GM21367 (cell line): Measurements from ENCODE around the gene SLAMF6.
"Not testable (repeated sequence)": the region's sequence is repeated elsewhere in the genome, so short reads cannot be mapped to it uniquely, and the experiment has no call there.

Source experiments
- ATAC-seq: cut with Tn5 transposase; IDR thresholded peaks from one replicate; pipeline ENCODE4 v1.9.1; 2021; ENCODE audit not compliant: unreplicated experiment

SLAMF6 gene

DNA sequence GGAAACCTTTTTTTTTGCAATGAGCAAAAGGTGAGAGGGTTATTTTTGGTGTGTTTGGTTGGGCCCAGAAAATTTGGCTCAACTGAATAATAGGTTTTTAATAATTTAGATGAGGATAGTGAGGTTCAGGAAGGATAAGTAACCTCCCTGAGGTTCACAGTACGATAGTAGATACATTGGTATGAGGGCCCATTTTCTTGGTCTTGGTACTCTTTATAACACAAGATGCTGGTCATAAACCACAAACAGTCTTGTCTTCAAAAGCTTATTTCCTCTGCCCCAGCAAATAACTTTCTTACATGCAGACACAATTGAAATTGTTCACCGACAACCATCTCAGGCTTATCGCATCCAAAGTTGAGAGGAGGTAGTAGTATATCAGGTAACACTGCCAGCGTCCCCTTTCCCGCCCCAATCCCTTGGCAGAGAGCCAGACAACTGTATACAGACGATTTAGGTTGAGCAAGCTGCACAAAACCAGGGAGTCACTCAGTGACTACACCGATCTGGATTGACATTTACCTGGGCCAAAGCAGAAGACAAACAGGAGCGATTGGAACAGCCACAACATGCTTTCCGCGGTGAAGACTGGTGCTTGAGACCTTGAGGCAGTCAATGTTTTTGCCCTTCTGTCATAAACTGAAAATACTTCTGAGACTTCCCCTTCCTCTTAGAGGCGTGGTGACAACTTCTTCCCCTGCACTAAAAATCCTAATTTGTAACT, at the start of gene SLAMF6:
TSS of gene SLAMF6 (minus strand) at position 634 of the 724 bp plus-strand sequence. CDS start at position 571, 63 bp downstream.
- no peak for ATAC-seq

DNA sequence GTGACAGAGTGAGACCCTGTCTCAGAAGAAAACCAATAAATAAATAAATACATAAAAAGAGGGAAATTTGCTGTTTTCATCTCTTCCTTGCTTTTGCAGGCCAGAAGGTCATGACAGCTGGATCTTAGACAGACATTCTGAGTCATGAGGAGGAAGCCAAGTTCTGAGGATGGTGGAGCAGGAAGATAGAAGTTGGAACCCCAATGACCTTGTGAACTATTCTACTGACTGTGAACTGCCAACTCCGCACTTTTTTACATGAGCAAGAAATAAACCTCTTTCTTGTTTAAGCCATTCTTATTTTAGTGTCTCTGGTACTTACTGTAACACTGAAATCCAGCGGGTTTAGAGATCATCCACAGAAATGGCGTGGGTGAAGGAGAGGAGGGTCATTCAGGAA, 47.8 kb upstream of the SLAMF6 start:
- no peak for ATAC-seq

GRCh38 chr1:160569806-160570205, 46.8 kb upstream of the SLAMF6 start:
- ATAC-seq = no peak

DNA sequence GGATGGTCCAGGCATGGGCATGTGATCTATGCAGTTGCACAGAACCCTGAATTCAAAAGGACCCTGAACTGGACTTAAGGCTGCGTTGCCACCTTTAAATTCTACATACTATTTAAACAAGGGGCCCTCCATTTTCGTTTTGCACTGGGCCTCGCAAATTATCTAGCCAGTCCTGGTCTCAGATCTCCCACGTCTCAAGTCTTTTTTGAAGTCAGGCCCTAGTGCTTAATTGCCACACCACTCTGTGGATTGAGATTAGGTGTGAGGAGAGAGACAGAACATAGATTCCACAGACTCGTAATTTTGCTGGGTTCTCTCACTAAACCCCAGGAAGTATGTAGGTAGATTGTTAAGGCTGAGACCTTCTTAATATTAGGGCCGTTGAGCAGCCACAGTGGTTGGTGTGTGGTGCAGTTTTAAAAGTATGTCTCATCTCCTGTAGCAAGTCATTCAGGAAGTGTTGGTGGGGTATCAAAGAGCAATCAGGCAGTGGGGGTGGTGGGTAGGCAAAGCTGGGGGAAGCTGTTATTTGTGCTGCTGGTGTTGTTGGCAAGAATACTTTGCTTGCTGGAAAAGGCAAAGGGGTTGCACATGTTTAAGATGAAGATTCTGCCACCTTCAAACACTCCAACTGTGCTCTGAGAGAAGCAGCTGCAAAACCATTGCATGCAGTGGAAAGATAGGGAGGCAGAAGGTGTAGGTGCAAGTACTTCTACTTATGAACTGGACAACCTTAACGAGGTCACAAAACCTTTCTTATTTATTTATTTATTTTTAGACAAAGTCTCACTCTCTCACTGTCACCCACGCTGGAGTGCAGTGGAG, 45.0 kb upstream of the SLAMF6 start:
- no peak for ATAC-seq

- no peak for ATAC-seq
These were observed 44.3 kb upstream of the SLAMF6 start for GRCh38 chr1:160567341-160567740.

DNA sequence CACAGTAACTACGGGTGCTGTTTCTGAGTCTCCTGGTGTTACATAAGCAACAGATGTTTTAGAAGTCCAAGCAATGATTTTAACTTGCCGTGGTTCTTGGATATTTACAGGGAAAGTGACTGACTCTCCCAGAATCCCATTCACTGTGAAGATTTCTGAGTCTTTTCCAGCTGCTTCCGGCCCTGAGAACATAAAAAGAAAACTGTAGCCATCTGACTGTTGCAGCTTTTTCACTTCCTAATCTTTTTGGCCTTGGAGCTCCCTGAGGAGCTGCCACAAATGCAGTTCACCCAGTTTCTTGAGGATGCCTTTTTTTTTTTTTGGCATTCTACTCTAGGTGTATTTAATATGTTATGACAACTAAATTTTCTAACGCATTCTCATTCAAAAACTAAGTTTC, 42.5 kb upstream of the SLAMF6 start:
- ATAC-seq = no peak

GRCh38 chr1:160563230-160563629, 40.2 kb upstream of the SLAMF6 start:
- not testable (repeated sequence) for ATAC-seq

- ATAC-seq = not testable (repeated sequence)
These were observed 39.7 kb upstream of the SLAMF6 start for GRCh38 chr1:160562745-160563144.

GRCh38 chr1:160560806-160561205, 37.8 kb upstream of the SLAMF6 start:
- ATAC-seq = no peak

DNA sequence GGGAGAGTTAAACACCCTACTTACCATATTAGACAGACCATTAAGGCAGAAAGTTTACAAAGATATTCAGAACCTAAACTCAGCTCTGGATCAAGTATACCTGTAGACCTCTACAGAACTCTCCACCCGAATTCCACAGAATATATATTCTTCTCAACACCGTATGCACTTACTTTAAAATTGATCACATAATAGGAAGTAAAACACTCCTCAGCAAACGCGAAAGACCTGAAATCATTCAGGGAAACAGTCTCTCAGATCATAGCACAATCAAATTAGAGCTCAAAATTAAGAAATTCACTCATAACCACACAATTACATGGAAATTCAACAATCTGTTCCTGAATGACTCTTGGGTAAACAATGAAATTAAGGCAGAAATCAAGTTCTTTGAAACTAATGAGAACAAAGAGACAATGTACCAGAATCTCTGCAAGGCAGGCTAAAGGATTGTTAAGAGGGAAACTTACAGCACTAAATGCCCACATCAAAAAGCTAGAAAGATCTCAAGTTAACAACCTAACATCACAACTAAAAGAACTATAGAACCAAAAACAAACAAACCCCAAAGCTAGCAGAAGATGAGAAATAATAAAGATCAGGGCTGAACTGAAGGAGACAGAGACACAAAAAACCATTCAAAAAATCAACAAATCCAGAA, 37.1 kb upstream of the SLAMF6 start:
- no peak for ATAC-seq

DNA sequence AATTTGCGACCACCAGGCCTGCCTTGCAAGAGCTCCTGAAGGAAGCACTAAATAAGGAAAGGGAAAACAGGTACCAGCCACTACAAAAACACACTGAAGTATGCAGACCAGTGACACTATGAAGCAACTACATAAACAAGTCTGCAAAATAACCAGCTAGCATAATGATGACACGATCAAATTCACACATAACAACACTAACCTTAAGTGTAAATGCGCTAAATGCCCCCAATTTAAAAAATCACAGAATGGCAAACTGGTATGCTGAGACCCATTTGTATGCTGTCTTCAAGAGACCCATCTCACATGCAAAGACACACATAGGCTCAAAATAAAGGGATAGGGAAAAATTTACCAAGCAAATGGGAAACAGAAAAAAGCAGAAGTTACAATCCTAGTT, 36.4 kb upstream of the SLAMF6 start:
- not testable (repeated sequence) for ATAC-seq

GRCh38 chr1:160558660-160559380, 35.8 kb upstream of the SLAMF6 start:
- no peak for ATAC-seq

- ATAC-seq = no peak
These were observed 30.7 kb upstream of the SLAMF6 start for GRCh38 chr1:160553778-160554177.

DNA sequence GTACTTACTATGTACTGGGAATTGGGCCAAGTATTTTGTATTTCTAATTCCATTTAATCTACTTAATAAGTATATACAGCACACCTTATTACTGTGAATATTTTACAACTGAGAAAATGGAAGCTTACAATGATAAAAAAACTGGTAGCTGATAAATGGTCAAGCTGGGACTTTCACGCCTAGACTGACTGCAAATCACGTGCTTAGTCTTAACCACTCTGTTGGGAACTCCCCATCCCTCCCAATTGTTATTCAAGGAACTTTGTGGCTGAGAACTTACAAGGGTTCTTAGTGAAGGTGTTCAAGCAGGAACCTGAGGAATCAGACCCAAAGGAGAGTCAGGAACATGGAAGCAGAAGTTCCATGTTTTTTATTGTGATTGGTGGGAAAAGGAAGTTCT, 29.4 kb upstream of the SLAMF6 start:
- ATAC-seq = no peak

GRCh38 chr1:160550572-160551034, 27.5 kb upstream of the SLAMF6 start:
- no peak for ATAC-seq

- no peak for ATAC-seq
These were observed 26.6 kb upstream of the SLAMF6 start for GRCh38 chr1:160549665-160550006.

- peak; percentile 39 for ATAC-seq
These were observed 26.1 kb upstream of the SLAMF6 start for GRCh38 chr1:160548960-160549664.

- ATAC-seq = no peak
These were observed 25.1 kb upstream of the SLAMF6 start for GRCh38 chr1:160548183-160548582.

GRCh38 chr1:160547422-160547821, 24.4 kb upstream of the SLAMF6 start:
- ATAC-seq = no peak

DNA sequence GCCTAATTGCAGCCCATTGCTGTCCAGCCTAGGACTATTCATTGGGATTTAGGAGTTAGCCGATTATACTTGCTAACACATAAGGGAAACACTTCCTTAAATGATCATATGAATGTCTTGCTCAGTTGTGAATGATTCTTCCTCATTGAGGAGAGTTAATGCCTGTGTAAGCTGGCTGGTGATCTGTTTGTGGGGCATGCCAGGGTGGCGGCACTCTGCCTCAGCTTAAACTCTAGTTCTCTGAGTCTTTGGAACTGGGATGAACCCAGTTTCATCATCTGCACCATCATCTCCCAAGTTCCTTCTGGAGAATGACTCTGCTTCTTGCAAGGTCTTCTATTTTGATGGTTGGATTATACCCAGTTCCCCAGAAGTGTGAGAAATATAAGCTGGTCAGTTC, 23.9 kb upstream of the SLAMF6 start:
- no peak for ATAC-seq
